Stimulated activated CD8-positive, alpha-beta memory T cell treated with anti-CD3 and anti-CD28 coated beads, Interleukin-7, amount 100 ng/mL, for 24 hours (primary cell): ENCODE results near the gene THAP8.

ENCODE experiments used
- DNase-seq: peaks from one replicate; pipeline ENCODE4 v3.0.0-alpha.2; 2020; ENCODE audit warnings: low read depth

Gene THAP8

DNA sequence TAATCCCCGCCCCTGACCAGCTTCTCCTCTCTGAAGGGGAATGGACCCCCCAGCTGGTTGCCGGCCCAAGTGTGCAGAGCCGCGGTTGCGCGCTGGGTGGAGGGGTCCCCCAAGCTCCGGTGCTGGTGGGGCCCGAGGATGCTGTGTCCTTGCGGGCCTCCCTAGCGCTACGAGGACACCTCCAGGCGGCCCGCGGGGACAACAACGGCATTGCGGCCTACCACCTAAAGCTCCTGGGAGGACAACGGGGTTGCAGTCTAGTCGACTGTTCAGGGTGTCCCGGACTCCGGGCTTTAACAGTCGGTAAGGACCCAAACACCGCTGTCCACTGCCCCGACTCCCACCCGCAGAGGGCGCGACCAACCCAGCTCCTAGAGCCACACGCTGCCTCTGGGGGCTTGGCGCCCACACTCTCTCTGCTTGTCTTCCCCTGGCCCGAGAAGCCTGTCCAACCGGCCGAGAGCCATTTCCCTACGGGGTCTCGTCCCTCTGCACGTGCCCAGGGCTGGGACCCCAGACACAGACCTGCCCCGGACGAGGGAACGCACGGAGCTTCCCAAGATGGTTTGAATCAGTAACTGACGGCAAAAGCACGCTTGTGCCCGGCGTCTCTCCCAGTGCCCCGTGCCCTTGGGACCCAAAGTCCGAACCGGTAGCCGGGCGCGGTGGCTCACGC lies 60.0 kb downstream of the THAP8 start:
- no peak for DNase-seq

DNA sequence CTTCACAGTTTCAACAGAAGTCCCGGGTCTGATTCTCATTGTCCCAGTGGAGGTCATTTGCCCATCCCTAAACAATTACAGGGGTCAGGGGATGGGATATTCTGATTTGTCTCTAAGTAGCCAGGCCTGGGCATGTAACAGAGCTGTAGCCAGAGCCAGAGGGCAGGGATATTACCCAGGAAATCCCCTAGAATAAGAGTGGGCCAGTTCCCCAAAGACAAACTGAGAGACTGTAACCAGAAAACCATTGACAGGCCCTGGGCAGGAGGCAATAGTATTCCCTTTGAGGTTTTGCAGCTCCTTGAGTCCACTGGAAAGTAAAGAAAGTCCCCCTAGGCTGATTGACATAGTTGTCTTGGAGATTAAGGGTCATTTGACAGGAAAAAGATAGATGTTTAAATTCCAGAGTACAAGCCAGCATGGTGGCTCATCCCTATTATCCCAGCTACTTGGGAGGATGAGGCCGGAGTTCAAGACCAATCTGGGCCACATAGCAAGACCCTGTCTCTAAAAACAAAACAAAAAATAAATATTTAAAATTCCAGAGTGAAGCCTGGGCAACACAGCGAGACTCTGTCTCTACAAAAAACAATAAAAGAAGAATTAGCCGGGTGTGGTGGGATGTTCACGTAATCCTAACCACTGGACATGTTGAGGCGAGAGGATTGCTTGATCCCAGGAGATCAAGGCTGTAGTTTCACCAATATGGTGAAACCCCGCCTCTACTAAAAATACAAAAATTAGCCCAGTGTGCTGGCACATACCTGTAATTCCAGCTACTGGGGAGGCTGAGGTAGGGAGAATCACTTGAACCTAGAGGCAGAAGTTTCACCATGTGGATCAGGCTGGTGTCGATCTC lies 60.9 kb downstream of the THAP8 start:
- DNase-seq: no peak

DNA sequence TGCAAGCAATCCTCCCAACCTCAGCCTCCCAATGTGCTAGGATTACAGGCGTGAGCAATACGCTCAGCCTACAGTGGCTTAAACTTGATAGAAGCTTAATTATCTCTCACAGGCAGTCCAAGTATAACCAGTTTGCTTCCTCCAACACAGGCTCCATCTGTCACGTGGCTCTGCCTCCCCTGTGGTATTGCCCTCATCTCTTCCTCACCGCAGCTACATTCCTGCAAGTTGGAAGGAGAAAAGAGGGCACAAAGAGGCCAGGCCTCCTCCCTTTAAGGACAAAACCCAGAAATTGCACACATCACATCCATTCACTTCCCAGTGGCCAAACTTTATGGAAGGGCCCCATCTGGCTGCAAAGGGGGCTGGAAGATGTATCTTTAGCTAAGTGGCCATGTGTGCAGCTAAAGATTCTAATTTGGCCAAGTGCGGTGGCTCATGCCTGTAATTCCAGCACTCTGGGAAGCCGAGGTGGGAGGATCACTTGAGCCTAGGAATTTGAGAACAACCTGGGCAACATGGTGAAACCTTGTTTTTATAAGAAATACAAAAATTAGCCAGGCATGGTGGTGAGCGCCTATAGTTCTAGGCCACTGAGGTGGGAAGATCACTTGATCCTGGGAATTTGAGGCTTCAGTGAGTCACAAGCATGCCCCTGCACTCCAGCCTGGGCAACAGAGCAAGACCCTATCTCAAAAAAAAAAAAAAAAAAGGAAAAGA lies 62.2 kb downstream of the THAP8 start:
- no peak for DNase-seq

DNA sequence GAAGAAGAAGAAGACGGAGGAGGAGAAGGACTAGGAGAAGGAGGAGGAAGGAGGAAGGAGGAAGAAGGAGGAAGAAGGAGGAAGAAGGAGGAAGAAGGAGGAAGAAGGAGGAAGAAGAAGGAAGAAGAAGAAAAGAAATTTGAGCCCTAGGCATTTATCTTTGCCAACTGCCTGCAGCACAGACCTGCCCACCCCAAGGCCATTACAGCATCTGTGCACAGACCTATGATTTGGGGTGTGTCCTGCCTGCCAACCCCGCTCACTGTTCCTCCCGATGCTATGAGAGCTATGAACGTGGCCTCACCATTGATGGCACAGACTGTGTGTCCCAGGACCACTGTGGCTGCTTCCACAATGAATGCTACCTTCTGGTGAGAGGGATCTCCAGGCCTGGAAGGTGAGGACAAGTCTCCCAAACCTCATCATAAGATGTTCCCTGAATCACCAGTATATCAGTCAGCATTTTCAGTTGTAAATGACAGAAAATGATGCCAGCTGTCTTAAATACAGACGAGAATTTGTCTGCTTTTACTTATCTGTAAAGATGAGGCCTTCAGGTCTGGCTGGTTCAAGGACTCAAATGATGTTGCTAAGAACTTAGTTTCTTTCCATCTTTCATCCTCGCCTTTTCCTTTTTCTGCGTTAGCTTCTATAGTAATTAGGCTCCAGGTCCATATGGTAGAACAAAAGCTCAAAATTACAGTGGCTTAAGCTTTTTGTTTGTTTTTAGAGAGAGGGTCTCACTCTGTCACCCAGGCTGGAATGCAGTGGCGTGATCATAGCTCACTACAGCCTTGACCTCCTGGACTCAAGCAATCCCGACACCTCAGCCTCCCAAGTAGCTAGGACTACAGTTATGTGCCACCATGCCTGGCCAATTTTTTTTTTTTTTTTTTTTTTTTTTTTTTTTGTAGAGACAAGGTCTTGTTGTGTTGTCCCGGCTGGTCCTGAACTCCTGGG lies 63.0 kb downstream of the THAP8 start:
- DNase-seq: no peak

DNA sequence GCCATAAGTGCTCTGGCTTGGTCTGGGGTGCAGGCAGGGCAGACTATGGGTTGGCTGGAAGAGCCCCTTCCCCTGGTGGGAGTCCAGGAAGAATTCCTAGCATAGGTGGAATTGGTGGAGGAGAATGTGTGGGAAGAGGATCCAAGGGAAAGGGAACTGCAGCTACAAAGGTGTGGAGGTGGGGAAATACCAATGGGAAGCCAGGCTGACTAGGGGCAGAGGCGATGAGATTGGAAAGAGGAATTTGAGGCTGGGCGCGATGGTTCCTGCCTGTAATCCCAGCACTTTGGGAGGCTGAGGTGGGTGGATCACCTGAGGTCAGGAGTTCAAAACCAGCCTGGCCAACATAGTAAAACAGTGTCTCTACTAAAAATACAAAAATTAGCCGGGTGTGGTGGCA lies 63.9 kb downstream of the THAP8 start:
- no peak for DNase-seq

DNA sequence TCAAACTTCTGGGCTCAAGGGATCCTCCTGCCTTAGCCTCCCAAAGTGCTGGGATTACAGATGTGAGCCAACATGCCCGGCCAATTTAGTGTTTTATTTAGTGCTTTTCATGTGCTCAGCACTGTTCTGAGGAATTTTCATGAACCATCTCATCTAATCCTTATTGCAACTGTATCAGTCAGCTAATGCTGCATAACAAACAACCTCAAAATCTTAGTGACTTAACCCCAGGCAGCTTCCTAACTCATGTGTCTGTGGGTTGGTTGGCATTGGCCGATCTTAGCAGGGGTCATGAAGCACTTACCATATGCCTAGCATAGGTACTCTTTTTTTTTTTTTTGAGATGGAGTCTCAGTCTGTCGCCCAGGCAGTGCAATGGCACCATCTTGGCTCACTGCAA lies 65.3 kb downstream of the THAP8 start:
- DNase-seq: no peak

DNA sequence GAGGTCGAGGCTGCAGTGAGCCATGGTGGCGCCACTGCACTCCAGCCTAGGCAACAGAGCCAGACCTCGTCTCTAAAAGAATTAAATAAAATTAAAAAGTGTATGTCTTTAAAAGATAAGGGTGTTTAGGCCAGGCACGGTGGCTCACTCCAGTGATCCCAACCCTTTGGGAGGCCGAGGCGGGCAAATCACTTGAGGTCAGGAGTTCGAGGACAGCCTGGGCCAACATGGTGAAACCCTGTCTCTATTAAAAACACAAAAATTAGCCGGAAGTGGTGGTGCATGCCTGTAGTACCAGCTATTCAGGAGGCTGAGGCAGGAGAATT lies 66.6 kb downstream of the THAP8 start:
- no peak for DNase-seq

DNA sequence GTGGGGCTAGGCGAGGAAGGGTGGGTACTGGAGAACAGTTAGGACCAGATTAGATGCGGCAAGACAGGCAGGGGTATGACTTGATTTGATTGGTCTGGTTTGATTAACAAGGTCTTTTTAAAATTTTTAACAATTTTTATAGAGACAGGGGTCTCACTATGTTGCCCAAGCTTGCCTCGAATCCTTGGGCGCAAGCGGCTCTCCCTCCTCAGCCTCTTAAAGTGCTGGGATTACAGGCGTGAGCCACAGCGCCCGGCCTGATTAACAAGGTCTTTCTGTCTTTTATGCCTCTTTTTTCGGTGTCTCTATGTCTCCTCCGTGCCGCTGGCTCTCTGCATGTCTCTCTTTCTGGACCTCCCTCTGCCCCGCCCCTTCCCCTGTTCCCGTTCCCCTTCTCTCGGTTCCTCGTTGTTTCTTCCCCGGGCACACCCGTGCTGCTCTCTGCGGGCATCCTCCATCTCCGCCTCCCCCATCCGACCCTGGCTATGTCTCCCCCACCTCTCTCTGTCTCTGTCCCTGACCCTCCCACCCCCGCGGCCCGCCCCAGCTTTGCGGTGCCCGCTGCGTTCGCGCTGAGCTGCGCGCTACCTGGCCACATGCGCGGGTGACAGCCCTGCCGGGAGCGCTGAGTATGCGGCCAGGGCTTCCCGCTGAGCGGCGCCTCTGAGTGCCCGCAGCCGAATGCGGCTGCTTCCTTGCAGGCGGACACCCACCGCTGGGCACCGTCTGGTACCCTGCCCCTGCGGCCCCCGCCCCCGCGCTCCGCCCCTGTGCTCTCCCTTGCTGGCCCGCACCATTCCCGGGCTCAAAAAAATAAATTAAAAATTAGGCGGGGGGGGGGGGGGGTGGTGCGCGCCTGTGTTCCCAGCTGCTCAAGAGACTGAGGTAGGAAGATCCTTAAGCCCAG lies 67.2 kb downstream of the THAP8 start:
- DNase-seq: no peak

DNA sequence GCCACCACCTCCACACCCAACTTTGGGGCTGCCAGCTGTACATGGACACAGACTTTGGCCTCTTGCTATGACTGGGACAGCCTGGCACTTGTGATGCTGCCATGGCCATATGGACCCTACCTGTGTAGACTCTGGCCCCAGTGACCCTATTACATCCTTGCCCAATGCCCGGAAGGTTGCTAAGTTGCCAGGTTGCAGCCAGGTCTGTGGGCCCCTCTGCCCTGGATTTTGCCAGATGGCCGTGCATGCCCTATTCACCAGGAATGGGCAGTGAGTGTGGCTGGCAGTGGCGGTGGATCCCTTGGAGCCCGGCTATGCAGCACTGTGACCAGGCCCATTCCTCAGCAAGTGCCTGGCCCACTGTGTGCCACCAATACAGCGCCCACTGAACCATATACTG lies 68.0 kb downstream of the THAP8 start:
- no peak for DNase-seq
